ENCODE data around the gene HELB. TPM values are rescaled to one million over a fixed set of nuclear protein-coding genes. Genes with fewer than 3 reads are reported as not detected.

Gene HELB
- total RNA-seq = 1.3 and 2.2 TPM in 2 replicates

GRCh38 chr12:66301944-66302826, at the start of gene HELB:
Gene HELB (plus strand): TSS chr12:66302493. CDS start chr12:66302604, 111 bp downstream.

Other genes with a start within 250 kb of the HELB start
- gene LLPH, start 171.7 kb upstream of the HELB start, total RNA-seq = 11.2 and 12.1 TPM in 2 replicates
- 186 and 220 TPM in 2 replicates for gene TMBIM4, start 132.5 kb upstream of the HELB start, total RNA-seq
- 18.3 and 18.7 TPM in 2 replicates for gene IRAK3, start 113.3 kb upstream of the HELB start, total RNA-seq

Data from cardiac ventricle fibroblast (primary cell).